Loucy (cell line): ENCODE data around the gene SLBP.
A peak's percentile ranks its signal among the peaks of the same experiment; 100 is the strongest.
"Not testable (repeated sequence)": the region's sequence is repeated elsewhere in the genome, so short reads cannot be mapped to it uniquely, and the experiment has no call there.

Experiments
- H2AFZ ChIP-seq: fragments of 200-600 bp; sonication (generic); 2 replicates; pipeline ENCODE4 v1.6.0; 2016; ENCODE audit warnings: antibody characterized with exemption, mild to moderate bottlenecking, low read length, moderate library complexity
- H3F3A ChIP-seq: fragments of 200-600 bp; 2 replicates; pipeline ENCODE4 v1.6.0; 2016; ENCODE audit warnings: antibody characterized with exemption, low read depth, mild to moderate bottlenecking
- H3K27me3 ChIP-seq: fragments of 200-600 bp; sonication (generic); 2 replicates; pipeline ENCODE4 v1.6.1; 2014; ENCODE audit warnings: low read length, mild to moderate bottlenecking; ENCODE audit not compliant: insufficient read depth, poor library complexity, severe bottlenecking
- H3K36me3 ChIP-seq: fragments of 200-600 bp; sonication (generic); 2 replicates; pipeline ENCODE4 v1.6.1; 2016; ENCODE audit warnings: low read length; ENCODE audit not compliant: insufficient read depth
- H3K4me1 ChIP-seq: fragments of 200-600 bp; sonication (generic); 2 replicates; pipeline ENCODE4 v1.5.1; 2014; ENCODE audit warnings: low read length, mild to moderate bottlenecking; ENCODE audit not compliant: insufficient read depth, poor library complexity, severe bottlenecking
- H3K4me2 ChIP-seq: fragments of 200-600 bp; sonication (generic); 2 replicates; pipeline ENCODE4 v1.6.0; 2014; ENCODE audit warnings: antibody characterized with exemption, low read length, low read depth, mild to moderate bottlenecking; ENCODE audit not compliant: poor library complexity, severe bottlenecking
- H3K4me3 ChIP-seq: fragments of 200-600 bp; sonication (generic); 2 replicates; pipeline ENCODE4 v1.5.1; 2014; ENCODE audit warnings: low read length, mild to moderate bottlenecking, mixed read lengths; ENCODE audit not compliant: poor library complexity, severe bottlenecking
- H3K79me2 ChIP-seq: fragments of 200-600 bp; sonication (generic); 2 replicates; pipeline ENCODE4 v1.6.1; 2014; ENCODE audit warnings: low read length; ENCODE audit not compliant: insufficient read depth
- H3K9ac ChIP-seq: fragments of 200-600 bp; sonication (generic); 2 replicates; pipeline ENCODE4 v1.6.0; 2014; ENCODE audit warnings: mild to moderate bottlenecking, low read depth, low read length, moderate library complexity; ENCODE audit not compliant: poor library complexity, severe bottlenecking
- H3K9me2 ChIP-seq: fragments of 200-600 bp; sonication (generic); replicated peaks from 2 replicates; pipeline ENCODE4 v1.6.1; 2016; ENCODE audit warnings: low read depth, low read length, mixed read lengths
- H3K9me3 ChIP-seq: fragments of 200-600 bp; sonication (generic); 2 replicates; pipeline ENCODE4 v1.6.1; 2014; ENCODE audit warnings: mild to moderate bottlenecking, antibody characterized with exemption, low read length, low read depth; ENCODE audit not compliant: insufficient read depth
- H4K20me1 ChIP-seq: fragments of 200-600 bp; sonication (generic); 2 replicates; pipeline ENCODE4 v1.6.0; 2014; ENCODE audit warnings: antibody characterized with exemption, low read length, mild to moderate bottlenecking; ENCODE audit not compliant: insufficient read depth, poor library complexity, severe bottlenecking
- EZH2phosphoT487 ChIP-seq: fragments of 200-600 bp; IDR thresholded peaks from 2 replicates; pipeline ENCODE4 v1.6.1; 2018; ENCODE audit warnings: antibody characterized with exemption, mild to moderate bottlenecking, moderate library complexity, borderline replicate concordance
- TF ChIP-seq, protein P1 (sequence below): fragments of 200-600 bp; sonication (generic); conservative IDR thresholded peaks from 2 replicates; pipeline ENCODE4 v1.5.1; 2014; ENCODE audit warnings: mild to moderate bottlenecking, antibody characterized with exemption, low read length

The SLBP gene

DNA sequence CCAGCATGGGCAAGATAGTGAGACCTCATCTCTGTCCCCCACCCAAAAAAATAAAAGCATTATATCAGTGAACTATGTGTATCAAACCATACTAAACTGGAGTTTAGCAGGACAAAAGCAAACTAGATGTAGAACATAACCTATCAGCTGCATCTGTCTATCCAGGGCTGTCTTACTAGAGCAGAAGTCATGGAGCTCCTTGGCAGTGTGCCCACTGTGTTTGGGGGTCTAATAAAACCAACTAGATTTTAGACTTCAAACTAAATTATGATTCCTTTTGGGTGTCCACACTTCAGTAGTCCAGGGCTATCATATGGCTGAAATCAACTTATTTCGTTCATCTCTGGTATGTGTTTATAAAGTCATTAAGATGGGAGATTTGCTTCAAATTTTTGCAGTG is 8.3 kb downstream of the SLBP start:
- H2AFZ ChIP-seq: no peak overlapping the region
- H3K4me3 ChIP-seq: no peak overlapping the region
- peaks cover 72% of the 10 kb centered on the region for H4K20me1 ChIP-seq
- no peak for TF ChIP-seq EZH2phosphoT487
- TF ChIP-seq, protein P1, sequence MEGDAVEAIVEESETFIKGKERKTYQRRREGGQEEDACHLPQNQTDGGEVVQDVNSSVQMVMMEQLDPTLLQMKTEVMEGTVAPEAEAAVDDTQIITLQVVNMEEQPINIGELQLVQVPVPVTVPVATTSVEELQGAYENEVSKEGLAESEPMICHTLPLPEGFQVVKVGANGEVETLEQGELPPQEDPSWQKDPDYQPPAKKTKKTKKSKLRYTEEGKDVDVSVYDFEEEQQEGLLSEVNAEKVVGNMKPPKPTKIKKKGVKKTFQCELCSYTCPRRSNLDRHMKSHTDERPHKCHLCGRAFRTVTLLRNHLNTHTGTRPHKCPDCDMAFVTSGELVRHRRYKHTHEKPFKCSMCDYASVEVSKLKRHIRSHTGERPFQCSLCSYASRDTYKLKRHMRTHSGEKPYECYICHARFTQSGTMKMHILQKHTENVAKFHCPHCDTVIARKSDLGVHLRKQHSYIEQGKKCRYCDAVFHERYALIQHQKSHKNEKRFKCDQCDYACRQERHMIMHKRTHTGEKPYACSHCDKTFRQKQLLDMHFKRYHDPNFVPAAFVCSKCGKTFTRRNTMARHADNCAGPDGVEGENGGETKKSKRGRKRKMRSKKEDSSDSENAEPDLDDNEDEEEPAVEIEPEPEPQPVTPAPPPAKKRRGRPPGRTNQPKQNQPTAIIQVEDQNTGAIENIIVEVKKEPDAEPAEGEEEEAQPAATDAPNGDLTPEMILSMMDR: no peak
- H3K4me1 ChIP-seq: peaks cover 24% of the 10 kb centered on the region
- peaks cover 68% of the 10 kb centered on the region for H3K36me3 ChIP-seq
- no peak overlapping the region for H3K9ac ChIP-seq
- H3K4me2 ChIP-seq: peak overlapping the region; percentile 18
- no peaks in the 10 kb centered on the region for H3F3A ChIP-seq
- no peaks in the 10 kb centered on the region for H3K9me3 ChIP-seq
- no peaks in the 10 kb centered on the region for H3K27me3 ChIP-seq
- H3K9me2 ChIP-seq: no peaks in the 10 kb centered on the region
- peaks cover 82% of the 10 kb centered on the region for H3K79me2 ChIP-seq

DNA sequence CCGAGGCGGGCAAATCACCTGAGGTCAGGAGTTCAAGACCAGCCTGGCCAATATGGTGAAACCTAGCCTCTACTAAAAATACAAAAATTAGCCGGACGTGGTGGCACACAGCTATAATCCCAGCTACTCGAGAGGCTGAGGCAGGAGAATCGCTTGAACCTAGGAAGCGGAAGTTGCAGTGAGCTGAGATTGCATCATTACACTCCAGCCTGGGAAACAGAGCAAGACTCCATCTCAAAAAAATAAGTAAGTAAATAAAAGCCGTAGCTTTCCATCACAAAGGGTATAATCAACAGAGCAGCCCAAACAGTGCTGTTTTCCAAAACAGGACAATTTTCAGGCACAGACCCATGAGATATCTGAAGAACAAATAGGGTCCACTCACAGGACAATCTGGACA is 10.4 kb downstream of the SLBP start:
- peaks cover 15% of the 10 kb centered on the region for H3K4me1 ChIP-seq
- H3F3A ChIP-seq, H3K4me3 ChIP-seq, H3K9me3 ChIP-seq, H2AFZ ChIP-seq, H3K9ac ChIP-seq, H3K27me3 ChIP-seq, H3K9me2 ChIP-seq, H3K4me2 ChIP-seq: not testable (repeated sequence)
- H3K79me2 ChIP-seq: peaks cover 65% of the 10 kb centered on the region
- H3K36me3 ChIP-seq: peaks cover 84% of the 10 kb centered on the region
- peaks cover 57% of the 10 kb centered on the region for H4K20me1 ChIP-seq

DNA sequence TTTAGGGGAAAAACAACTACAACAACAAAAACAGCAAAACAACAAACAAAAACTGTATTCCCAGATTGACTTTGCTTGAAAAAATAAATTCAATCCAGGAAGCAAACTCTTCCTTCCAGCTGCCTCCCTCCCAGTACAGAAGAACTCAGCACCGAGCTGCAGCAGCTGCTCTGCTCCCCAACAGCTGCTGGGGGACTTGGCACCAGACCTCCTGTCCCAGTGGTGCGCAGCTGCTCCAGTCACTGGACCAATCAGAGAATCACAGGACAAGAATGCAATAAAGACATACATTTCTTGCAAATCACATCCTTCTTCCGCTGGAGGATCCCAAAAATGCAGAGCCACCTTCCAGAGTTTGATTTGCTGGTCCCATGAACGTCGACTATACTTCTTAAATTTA is 16.2 kb downstream of the SLBP start:
- Histone ChIP-seq H3K79me2 (peaks cover 7% of the 10 kb centered on the region), H3F3A (no peaks in the 10 kb centered on the region), H3K4me2 (no peak overlapping the region), H3K9me2 (no peaks in the 10 kb centered on the region), H3K4me1 (no peaks in the 10 kb centered on the region), H2AFZ (no peak overlapping the region), H4K20me1 (peaks cover 17% of the 10 kb centered on the region), H3K27me3 (no peaks in the 10 kb centered on the region), H3K4me3 (no peak overlapping the region), H3K36me3 (peaks cover 89% of the 10 kb centered on the region), H3K9me3 (no peaks in the 10 kb centered on the region), H3K9ac (no peak overlapping the region)
- TF ChIP-seq EZH2phosphoT487: no peak
- TF ChIP-seq, protein P1: no peak

DNA sequence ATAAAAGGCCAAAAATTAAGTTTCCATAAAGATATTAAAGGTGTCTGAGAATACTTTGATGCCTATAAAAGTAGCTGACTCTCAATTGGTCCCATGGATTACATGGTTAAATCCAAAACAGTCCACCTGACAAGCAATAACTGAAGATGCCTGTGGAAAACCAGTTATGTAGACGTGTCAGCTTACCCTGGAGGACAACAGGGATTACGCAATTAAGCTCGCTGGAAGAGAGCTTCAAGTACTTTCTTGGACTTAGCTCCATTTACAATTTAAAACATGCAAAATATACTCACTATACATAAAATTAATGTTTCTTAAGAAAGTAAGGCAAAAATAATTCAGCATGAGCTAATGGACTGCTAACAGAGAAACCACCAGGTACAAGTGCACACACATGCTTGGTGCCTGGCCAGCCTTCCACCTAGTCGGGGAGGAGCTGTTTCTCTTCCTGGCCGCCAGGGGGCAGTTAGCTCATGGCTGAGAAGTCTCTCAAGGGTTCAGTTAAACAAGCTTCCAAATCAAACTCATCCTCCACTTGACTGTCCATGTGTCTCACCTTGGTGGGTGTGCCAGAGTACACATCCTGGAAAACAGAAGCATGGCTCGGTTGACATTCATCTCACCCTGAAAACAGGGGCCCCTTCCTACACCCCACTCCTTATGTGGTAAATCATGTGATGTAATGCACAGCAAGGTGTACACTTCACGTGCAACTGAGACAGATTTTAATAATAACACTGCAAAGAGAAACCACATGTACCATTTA is 18.8 kb downstream of the SLBP start:
- peaks cover 71% of the 10 kb centered on the region for H3K36me3 ChIP-seq

More for the DNA sequence above, 18.8 kb downstream of the SLBP start:
- Histone ChIP-seq H3K4me1 (no peaks in the 10 kb centered on the region), H3K27me3 (no peaks in the 10 kb centered on the region), H3K4me3 (no peak overlapping the region), H3K9me3 (no peaks in the 10 kb centered on the region), H4K20me1 (peaks cover 8% of the 10 kb centered on the region), H2AFZ (no peak overlapping the region), H3F3A (no peaks in the 10 kb centered on the region), H3K4me2 (no peak overlapping the region), H3K9ac (no peak overlapping the region), H3K9me2 (no peaks in the 10 kb centered on the region), H3K79me2 (no peaks in the 10 kb centered on the region)
- TF ChIP-seq, protein P1: peak; percentile 98
- TF ChIP-seq EZH2phosphoT487: no peak
